GM12878 (cell line): Measurements from ENCODE around the gene DIDO1. TPM values are rescaled to one million over a fixed set of nuclear protein-coding genes. Genes with fewer than 3 reads are reported as not detected.
A peak's percentile ranks its signal among the peaks of the same experiment; 100 is the strongest.

Source experiments
- ATAC-seq: fragments of 200-7000 bp; cut with Tn5 transposase; 3 replicates; pipeline ENCODE4 v1.9.1; 2020; ENCODE audit warnings: mild to moderate bottlenecking, moderate library complexity
- BruUV-seq: library from RNA; stranded (reverse); fragments of 400-500 nt; replicated peaks from 2 replicates; lab custom pipeline; 2021; lab: Mats Ljungman, UMichigan
- CTCF ChIA-PET: fragments of 300-600 bp; sonication (Branson Sonifier 250); formaldehyde crosslinking; extraction: SDS; loops from one replicate; lab custom pipeline; 2021; ENCODE audit warnings: inconsistent platforms; lab: Yijun Ruan, JAX
- POLR2A ChIA-PET: fragments of 350-600 bp; formaldehyde crosslinking; extraction: SDS; loops from one replicate; lab custom pipeline; 2021; ENCODE audit warnings: inconsistent platforms; lab: Charles Lee
- RAD21 ChIA-PET: fragments of 300-600 bp; sonication (Branson Sonifier 250); formaldehyde crosslinking; loops from one replicate; lab custom pipeline; 2023; ENCODE audit warnings: antibody characterized with exemption; ENCODE audit not compliant: unreplicated experiment; lab: Charles Lee
- SMC1A ChIA-PET: fragments of 300-600 bp; sonication (Branson Sonifier 250); formaldehyde crosslinking; loops from one replicate; lab custom pipeline; 2023; ENCODE audit not compliant: unreplicated experiment, uncharacterized antibody; lab: Charles Lee
- DNase-seq: peaks from one replicate; pipeline ENCODE4 v3.0.0-alpha.2; 2011; ENCODE audit warnings: low read depth, low spot score
- FAIRE-seq: peaks from 3 replicates; lab custom pipeline; 2011; peaks lifted over from hg19 to GRCh38; lab: Jason Lieb, UNC
- H2AFZ ChIP-seq: 2 replicates; pipeline ENCODE4 v1.6.0; 2011; ENCODE audit warnings: low read depth, low read length, control low read depth; ENCODE audit not compliant: control insufficient read depth
- H3K27ac ChIP-seq: 2 replicates; pipeline ENCODE4 v1.5.1; 2011; ENCODE audit warnings: control low read depth; ENCODE audit not compliant: control insufficient read depth, insufficient read depth
- H3K27me3 ChIP-seq, 2 experiments: replicated peaks in 1 of 2; 2 replicates each; pipeline versions ENCODE4 v1.6.0 to v1.6.1; 2011; ENCODE audit warnings: low read length in 1 of 2; ENCODE audit not compliant: control insufficient read depth in 2 of 2, insufficient read depth in 2 of 2
- H3K36me3 ChIP-seq, 2 experiments: 2 replicates each; pipeline ENCODE4 v1.5.1; 2011; ENCODE audit warnings: low read length in 1 of 2; ENCODE audit not compliant: control insufficient read depth in 2 of 2, insufficient read depth in 2 of 2
- H3K4me1 ChIP-seq: 2 replicates; pipeline ENCODE4 v1.6.1; 2011; ENCODE audit warnings: mild to moderate bottlenecking, low read length, moderate library complexity, mixed read lengths; ENCODE audit not compliant: control insufficient read depth, insufficient read depth
- H3K4me2 ChIP-seq: 2 replicates; pipeline ENCODE4 v1.6.0; 2011; ENCODE audit warnings: control low read depth; ENCODE audit not compliant: control insufficient read depth, insufficient read depth
- H3K4me3 ChIP-seq: fragments of 200-600 bp; sonication (generic); 2 replicates; pipeline ENCODE4 v1.5.1; 2016
- H3K79me2 ChIP-seq: 2 replicates; pipeline ENCODE4 v1.6.0; 2011; ENCODE audit warnings: low read length; ENCODE audit not compliant: control insufficient read depth, insufficient read depth
- H3K9ac ChIP-seq: 2 replicates; pipeline ENCODE4 v1.8.0; 2011; ENCODE audit warnings: low read length, control low read depth, mixed read lengths; ENCODE audit not compliant: control insufficient read depth, insufficient read depth
- H3K9me3 ChIP-seq: replicated peaks from 3 replicates; pipeline ENCODE4 v1.5.1; 2011; ENCODE audit warnings: mild to moderate bottlenecking, low read length; ENCODE audit not compliant: control insufficient read depth, insufficient read depth
- H4K20me1 ChIP-seq: 2 replicates; pipeline ENCODE4 v1.6.0; 2011; ENCODE audit not compliant: control insufficient read depth, insufficient read depth
- FOXK2 ChIP-seq: fragments of 450-650 bp; IDR thresholded peaks from 2 replicates; pipeline ENCODE4 v1.6.1; 2017; ENCODE audit warnings: mild to moderate bottlenecking, moderate library complexity
- IKZF2 ChIP-seq, 2 experiments: fragments of 450-650 bp; IDR thresholded peaks; 2 replicates each; pipeline ENCODE4 v1.6.1; 2017; ENCODE audit warnings: mild to moderate bottlenecking in 2 of 2, moderate library complexity in 2 of 2
- KAT2A ChIP-seq: conservative IDR thresholded peaks from 2 replicates; pipeline ENCODE4 v1.6.1; 2011; ENCODE audit warnings: low read depth, low read length; ENCODE audit not compliant: control insufficient read depth
- KDM1A ChIP-seq: fragments of 200-600 bp; sonication (generic); IDR thresholded peaks from 2 replicates; pipeline ENCODE4 v1.6.1; 2016; ENCODE audit warnings: borderline replicate concordance
- MYC ChIP-seq: IDR thresholded peaks from 2 replicates; pipeline ENCODE4 v1.6.1; 2011; ENCODE audit warnings: mild to moderate bottlenecking, low read length, moderate library complexity, inconsistent platforms; ENCODE audit not compliant: insufficient read depth, insufficient replicate concordance, insufficient read length, severe bottlenecking
- PAX8 ChIP-seq: fragments of 450-650 bp; IDR thresholded peaks from 2 replicates; pipeline ENCODE4 v1.6.1; 2017; ENCODE audit warnings: mild to moderate bottlenecking, moderate library complexity
- PBX3 ChIP-seq: IDR thresholded peaks from 2 replicates; pipeline ENCODE4 v1.6.1; 2011; ENCODE audit warnings: mild to moderate bottlenecking, low read depth, low read length, moderate library complexity; ENCODE audit not compliant: insufficient replicate concordance
- POLR2A ChIP-seq: IDR thresholded peaks from 2 replicates; pipeline ENCODE4 v1.6.1; 2011; ENCODE audit warnings: low read depth, mild to moderate bottlenecking, low read length
- SIX5 ChIP-seq: IDR thresholded peaks from 2 replicates; pipeline ENCODE4 v1.6.1; 2011; ENCODE audit warnings: mild to moderate bottlenecking, low read depth, low read length, moderate library complexity; ENCODE audit not compliant: severe bottlenecking
- SUZ12 ChIP-seq: fragments of 200-600 bp; sonication (generic); IDR thresholded peaks from one replicate; pipeline ENCODE4 v1.6.1; 2018; ENCODE audit warnings: antibody characterized with exemption, mild to moderate bottlenecking; ENCODE audit not compliant: unreplicated experiment
- ZNF217 ChIP-seq: fragments of 450-650 bp; IDR thresholded peaks from 2 replicates; pipeline ENCODE4 v1.6.1; 2017; ENCODE audit warnings: antibody characterized with exemption, mild to moderate bottlenecking
- whole genome bisulfite sequencing: methylation state at CpG from one replicate; pipeline ENCODE4 v1.1.6; 2016; ENCODE audit warnings: low lambda C conversion rate; ENCODE audit not compliant: insufficient replicate concordance, insufficient coverage; ENCODE audit errors: missing lambda C conversion rate; 5-methylcytosine and 5-hydroxymethylcytosine counted together
- in situ Hi-C: fragments of 300-500 bp; cut with MboI; formaldehyde crosslinking; loops from 9 replicates; pipeline ENCODE4 v1.14.3; 2018; ENCODE audit warnings: mixed read lengths
- intact Hi-C: fragments of 100-400 bp; cut with micrococcal nuclease; formaldehyde crosslinking; loops from one replicate; pipeline ENCODE4 v1.14.2; 2022; ENCODE audit not compliant: unreplicated experiment
- polyA plus RNA-seq, 11 experiments: library from polyadenylated mRNA; depleted of rRNA in 4 of 11; unstranded in 6 of 11; stranded (reverse) in 5 of 11; fragments of >200 nt; fragmentation: Nextera tagmentation in 4 of 11; fragmentation: Illumina TruSeq in 1 of 11; extraction: Ambion mirVana in 4 of 11; extraction: Trizol in 1 of 11; gene quantifications; 1 replicate in 1 of 11; 2 replicates in 10 of 11; pipeline versions ENCODE4 v1.2.1 to v1.2.3, GENCODE V29; 2011 to 2016; ENCODE audit warnings: inconsistent platforms in 2 of 11, missing spikeins in 2 of 11, low read depth in 1 of 11
- total RNA-seq, 4 experiments: library from RNA; depleted of rRNA in 3 of 4; stranded (reverse); fragments of >200 nt in 3 of 4; fragmentation: Illumina TruSeq in 1 of 4; extraction: Trizol in 1 of 4; gene quantifications; 2 replicates each; pipeline versions ENCODE4 v1.2.1 to v1.2.3, GENCODE V29; 2013 to 2021

DIDO1 gene
- total and polyA plus RNA-seq, 10 of the 15 experiments (the other 5 are each of a cell fraction or from before 2014, with no cell fraction given): 5.5 to 56.4 (median 38.4) TPM

- WGBS: over 99% methylated on average over 9 of the region's 9 CpGs
- Histone ChIP-seq H3K27me3 (no peaks in the 10 kb centered on the region), H3K79me2 (peaks cover 2% of the 10 kb centered on the region; the same call in 1 of the 2 replicates), H3K27ac (no peak overlapping the region), H2AFZ (no peak overlapping the region), H3K9ac (no peak overlapping the region)
- in situ Hi-C loops: no loop called here
- no TSS peak for BruUV-seq
- no peak for FAIRE-seq
- ATAC-seq: no peak
- intact Hi-C loops: no loop called here
- ChIA-PET SMC1A (no interaction called here), CTCF (interaction anchor here (1.2 kb wide), 1 partner anchor 40 kb away, joined by 3 read pairs; no protein-coding TSS in a partner anchor)
- no peak for DNase-seq
- no peak for TF ChIP-seq IKZF2 (IDR thresholded peaks at IDR 0.05)
- TF ChIP-seq POLR2A: peak; percentile 42
- TF ChIP-seq, all 136 proteins: peak for 1
- RAD21 ChIA-PET: no interaction called here
- Histone ChIP-seq H4K20me1 (no peaks in the 10 kb centered on the region; the same call in 1 of the 2 replicates), H3K9me3 (no peaks in the 10 kb centered on the region), H3K4me2 (no peak overlapping the region), H3K4me3 (no peak overlapping the region), H3K4me1 (peaks cover 18% of the 10 kb centered on the region), H3K36me3 (peaks cover 12 to 26% of the 10 kb centered on the region in 2 experiments)
- POLR2A ChIA-PET: no interaction called here
Measured at GRCh38 chr20:62895539-62895938, 30.8 kb downstream of the DIDO1 start.

DNA sequence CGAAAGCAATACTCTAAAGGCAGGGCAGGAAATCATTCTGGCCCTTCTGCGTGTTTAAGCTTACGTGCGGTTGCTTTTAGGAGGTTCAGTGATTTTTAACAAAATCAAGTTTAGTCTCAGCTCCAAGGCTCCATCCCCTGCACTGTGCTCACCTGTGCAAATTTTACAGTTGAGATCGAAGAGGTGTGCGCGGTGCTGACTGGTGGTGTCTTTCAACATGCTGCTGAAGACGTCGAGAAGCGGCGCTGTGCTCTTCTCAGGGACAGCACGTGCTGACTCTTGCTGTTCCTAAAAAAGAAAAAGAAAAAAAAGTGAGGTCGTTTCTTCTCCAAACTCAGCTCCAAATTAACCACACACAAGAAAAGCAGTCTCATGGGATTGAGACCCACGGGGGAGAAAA, 32.0 kb downstream of the DIDO1 start:
- no peaks in the 10 kb centered on the region for H3K9me3 ChIP-seq
- H3K79me2 ChIP-seq: no peaks in the 10 kb centered on the region
- DNase-seq (no peak), ATAC-seq (no peak), FAIRE-seq (no peak)
- H3K4me2 ChIP-seq: no peak overlapping the region
- peaks cover 5% of the 10 kb centered on the region for H3K4me1 ChIP-seq
- H3K27me3 ChIP-seq: no peaks in the 10 kb centered on the region
- ChIA-PET POLR2A (no interaction called here), RAD21 (no interaction called here), SMC1A (no interaction called here), CTCF (interaction anchor here (1.2 to 1.6 kb wide), 2 partner anchors 55 to 71 kb away, joined by 3 to 7 read pairs; no protein-coding TSS in a partner anchor)
- in situ Hi-C loops: no loop called here
- H3K4me3 ChIP-seq: no peak overlapping the region
- BruUV-seq: no TSS peak
- TF ChIP-seq PBX3 (no peak), SUZ12 (no peak), KDM1A (no peak), FOXK2 (no peak), PAX8 (no peak), KAT2A (no peak), ZNF217 (no peak), SIX5 (no peak), MYC (no peak)
- H3K36me3 ChIP-seq: peaks cover 20 to 35% of the 10 kb centered on the region in 2 experiments
- WGBS: 88% methylated on average over 14 of the region's 14 CpGs
- H4K20me1 ChIP-seq: no peaks in the 10 kb centered on the region; the same call in 1 of the 2 replicates
- intact Hi-C loops: no loop called here
- no peak overlapping the region for H3K9ac ChIP-seq
- H3K27ac ChIP-seq: no peak overlapping the region
- H2AFZ ChIP-seq: no peak overlapping the region
